Endothelial cell (in vitro differentiated cells): ENCODE results near the gene MED25. TPM values are rescaled to one million over a fixed set of nuclear protein-coding genes. Genes with fewer than 3 reads are reported as not detected.

Experiments used
- DNase-seq: peaks from one replicate; pipeline ENCODE4 v3.0.0; 2021; ENCODE audit warnings: low spot score
- H3K27ac Mint-ChIP-seq: one replicate; pipeline ENCODE4 v1.8.0; 2021; ENCODE audit warnings: mixed read lengths, inconsistent platforms; ENCODE audit not compliant: unreplicated experiment
- H3K27me3 Mint-ChIP-seq: one replicate; pipeline ENCODE4 v1.8.0; 2021; ENCODE audit warnings: mild to moderate bottlenecking, moderate library complexity, mixed read lengths, inconsistent platforms; ENCODE audit not compliant: unreplicated experiment
- H3K36me3 Mint-ChIP-seq: one replicate; pipeline ENCODE4 v1.8.0; 2021; ENCODE audit warnings: mild to moderate bottlenecking, low read depth, mixed read lengths, inconsistent platforms; ENCODE audit not compliant: unreplicated experiment
- H3K4me1 Mint-ChIP-seq: one replicate; pipeline ENCODE4 v1.8.0; 2021; ENCODE audit warnings: mild to moderate bottlenecking, mixed read lengths, inconsistent platforms; ENCODE audit not compliant: unreplicated experiment
- H3K4me3 Mint-ChIP-seq: one replicate; pipeline ENCODE4 v1.8.0; 2021; ENCODE audit warnings: mild to moderate bottlenecking, mixed read lengths, inconsistent platforms; ENCODE audit not compliant: unreplicated experiment
- H3K9me3 Mint-ChIP-seq: one replicate; pipeline ENCODE4 v1.8.0; 2021; ENCODE audit warnings: mixed read lengths, inconsistent platforms; ENCODE audit not compliant: unreplicated experiment
- total RNA-seq: library from RNA; stranded (reverse); fragmentation: NEBNext Ultra II Directional; extraction: Animal tissue kit (Norgen Biotek cat#: 25700); gene quantifications from one replicate; pipeline ENCODE4 v1.2.1, GENCODE V29; 2021; ENCODE audit not compliant: unreplicated experiment
- TF ChIP-seq, protein P1 (sequence below): fragments of 200-600 bp; sonication (generic); IDR thresholded peaks from one replicate; pipeline ENCODE4 v1.5.0; 2021; ENCODE audit warnings: antibody characterized with exemption; ENCODE audit not compliant: unreplicated experiment

The MED25 gene
- total RNA-seq, 1 donor from 2014 or later: 117 TPM

DNA sequence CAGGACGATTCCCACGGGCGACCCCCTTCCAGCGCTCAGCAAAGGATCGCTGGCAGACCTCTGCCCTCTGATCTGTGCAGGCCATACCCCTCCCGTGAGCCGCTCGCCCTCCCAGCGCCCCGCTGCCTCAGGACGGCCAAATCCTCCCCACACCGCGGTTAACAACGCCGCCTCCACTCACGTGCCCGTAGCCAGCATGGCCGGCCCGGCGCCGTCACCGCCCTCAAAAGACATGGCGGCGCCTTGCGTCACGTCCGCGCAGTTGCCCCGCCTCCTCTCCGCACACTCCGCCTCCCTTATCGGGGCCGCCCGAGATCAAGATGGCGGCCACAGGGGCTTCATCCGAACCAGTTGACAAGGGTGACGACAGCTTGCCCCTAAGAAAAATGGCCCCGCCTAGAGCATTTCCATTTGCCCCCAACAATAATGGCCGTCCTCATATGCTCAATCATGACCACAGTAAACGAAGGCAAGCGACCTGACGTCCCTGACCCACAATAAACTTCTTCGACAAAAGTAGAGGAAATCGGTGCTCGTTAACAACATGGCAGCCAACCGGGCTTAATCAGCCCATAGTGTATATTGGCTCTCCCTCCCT lies 58.4 kb downstream of the MED25 start:
- H3K9me3 Mint-ChIP-seq: no peaks in the 10 kb centered on the region
- peaks cover 26% of the 10 kb centered on the region for H3K27me3 Mint-ChIP-seq
- H3K36me3 Mint-ChIP-seq: peaks cover 16% of the 10 kb centered on the region
- no peak overlapping the region for H3K4me3 Mint-ChIP-seq
- peak; percentile 96 for DNase-seq
- no peak overlapping the region for H3K27ac Mint-ChIP-seq
- peaks cover 31% of the 10 kb centered on the region for H3K4me1 Mint-ChIP-seq
- TF ChIP-seq, protein P1, sequence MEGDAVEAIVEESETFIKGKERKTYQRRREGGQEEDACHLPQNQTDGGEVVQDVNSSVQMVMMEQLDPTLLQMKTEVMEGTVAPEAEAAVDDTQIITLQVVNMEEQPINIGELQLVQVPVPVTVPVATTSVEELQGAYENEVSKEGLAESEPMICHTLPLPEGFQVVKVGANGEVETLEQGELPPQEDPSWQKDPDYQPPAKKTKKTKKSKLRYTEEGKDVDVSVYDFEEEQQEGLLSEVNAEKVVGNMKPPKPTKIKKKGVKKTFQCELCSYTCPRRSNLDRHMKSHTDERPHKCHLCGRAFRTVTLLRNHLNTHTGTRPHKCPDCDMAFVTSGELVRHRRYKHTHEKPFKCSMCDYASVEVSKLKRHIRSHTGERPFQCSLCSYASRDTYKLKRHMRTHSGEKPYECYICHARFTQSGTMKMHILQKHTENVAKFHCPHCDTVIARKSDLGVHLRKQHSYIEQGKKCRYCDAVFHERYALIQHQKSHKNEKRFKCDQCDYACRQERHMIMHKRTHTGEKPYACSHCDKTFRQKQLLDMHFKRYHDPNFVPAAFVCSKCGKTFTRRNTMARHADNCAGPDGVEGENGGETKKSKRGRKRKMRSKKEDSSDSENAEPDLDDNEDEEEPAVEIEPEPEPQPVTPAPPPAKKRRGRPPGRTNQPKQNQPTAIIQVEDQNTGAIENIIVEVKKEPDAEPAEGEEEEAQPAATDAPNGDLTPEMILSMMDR: no peak

DNA sequence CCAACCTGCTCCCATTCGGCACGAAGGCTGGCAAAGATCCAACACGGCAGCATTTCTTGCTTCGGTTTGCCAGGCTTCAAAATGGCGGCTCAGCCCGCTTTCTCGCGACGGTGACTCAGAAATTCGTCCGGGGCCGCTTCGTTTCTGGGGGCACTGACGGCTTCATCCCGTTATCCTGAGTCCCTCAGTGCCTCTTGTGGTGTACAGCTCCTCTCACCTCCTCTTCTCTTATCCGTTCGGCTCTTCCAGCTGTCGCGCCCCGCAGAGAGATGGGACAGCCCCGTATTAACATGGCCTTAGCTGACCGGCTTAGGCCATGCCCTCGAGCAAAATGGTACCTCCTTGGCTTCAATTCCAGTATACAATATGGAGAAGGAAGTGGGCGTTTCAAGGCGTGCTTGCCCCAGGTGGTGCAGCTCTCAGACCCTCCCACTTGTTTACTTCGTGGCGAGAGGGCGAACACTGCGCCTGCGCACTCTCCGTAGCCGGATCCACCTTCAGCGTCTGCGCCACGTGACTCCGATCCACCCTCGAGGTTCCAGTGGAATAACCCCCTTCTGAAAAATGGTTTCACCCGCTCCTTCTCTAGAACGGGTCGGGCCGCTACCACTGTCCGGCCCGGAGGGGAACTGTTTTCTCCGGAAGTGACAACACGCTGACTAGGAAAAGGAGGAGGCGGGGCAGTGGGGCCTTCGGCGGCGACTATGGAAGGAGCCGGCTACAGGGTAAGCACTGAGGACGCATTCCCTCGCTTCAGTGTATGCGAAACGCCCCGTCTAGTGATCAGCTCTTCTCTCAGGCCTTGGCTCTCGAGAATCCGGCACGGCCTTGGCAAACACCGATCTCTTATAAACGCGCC lies 59.2 kb downstream of the MED25 start, which contains the start of the genes AKT1S1 and TBC1D17:
Gene AKT1S1, minus strand, starts transcription at position 336 of the 859 bp plus-strand sequence. CDS start 4,060 bp downstream, outside the sequence.
Gene TBC1D17, plus strand, starts transcription at position 683 of the 859 bp plus-strand sequence. Its CDS starts 22 bp downstream, at position 705.
- Mint-ChIP-seq H3K4me1 (peaks cover 26% of the 10 kb centered on the region), H3K27ac (peak within 1 kb of the TSS; percentile 61), H3K36me3 (peaks cover 16% of the 10 kb centered on the region), H3K4me3 (no peak within 1 kb of the TSS), H3K9me3 (no peaks in the 10 kb centered on the region), H3K27me3 (peaks cover 21% of the 10 kb centered on the region)
- DNase-seq: peak; percentile 96
- TF ChIP-seq, protein P1: no peak

DNA sequence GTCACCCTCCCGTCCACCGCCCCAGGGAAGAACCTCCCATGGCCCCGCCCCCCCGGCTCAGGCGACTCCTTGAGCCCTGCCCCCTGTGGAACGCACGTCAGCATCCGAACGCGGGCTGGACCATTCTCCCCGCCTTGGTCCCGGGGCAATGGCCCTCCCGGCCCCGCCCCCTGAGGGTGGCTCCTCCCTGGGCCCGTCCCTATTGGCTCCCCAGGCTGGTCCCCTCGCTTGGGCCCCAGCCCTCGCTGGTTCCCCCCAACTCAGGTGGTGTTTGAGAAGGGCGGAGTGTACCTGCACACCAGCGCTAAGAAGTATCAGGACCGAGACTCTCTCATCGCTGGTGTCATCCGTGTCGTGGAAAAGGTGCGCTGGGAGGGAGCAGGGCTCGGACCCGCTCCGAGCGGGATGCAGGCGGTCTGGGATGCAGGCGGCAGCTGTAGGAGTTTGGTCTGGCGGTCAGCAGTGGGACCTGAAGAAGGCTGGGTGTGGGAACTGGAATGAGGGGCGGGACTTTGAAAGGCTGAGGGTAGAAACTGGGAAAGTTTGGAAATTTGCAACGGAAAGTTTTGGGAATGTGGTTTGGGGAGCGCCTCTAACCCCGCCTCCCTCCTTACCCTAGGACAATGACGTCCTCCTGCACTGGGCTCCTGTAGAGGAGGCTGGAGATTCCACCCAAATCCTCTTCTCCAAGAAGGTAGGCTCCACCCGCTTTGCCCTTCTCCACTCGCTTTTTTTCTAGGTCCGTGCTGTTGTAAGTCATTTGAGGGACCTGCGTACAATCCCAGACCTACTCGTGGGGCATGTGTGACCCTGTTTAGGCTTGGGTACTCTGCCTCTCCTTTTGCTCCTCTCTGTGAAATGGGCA lies 60.0 kb downstream of the MED25 start:
- peak; percentile 97 for DNase-seq
- peak overlapping the region; percentile 61 for H3K27ac Mint-ChIP-seq
- peaks cover 20% of the 10 kb centered on the region for H3K36me3 Mint-ChIP-seq

DNA sequence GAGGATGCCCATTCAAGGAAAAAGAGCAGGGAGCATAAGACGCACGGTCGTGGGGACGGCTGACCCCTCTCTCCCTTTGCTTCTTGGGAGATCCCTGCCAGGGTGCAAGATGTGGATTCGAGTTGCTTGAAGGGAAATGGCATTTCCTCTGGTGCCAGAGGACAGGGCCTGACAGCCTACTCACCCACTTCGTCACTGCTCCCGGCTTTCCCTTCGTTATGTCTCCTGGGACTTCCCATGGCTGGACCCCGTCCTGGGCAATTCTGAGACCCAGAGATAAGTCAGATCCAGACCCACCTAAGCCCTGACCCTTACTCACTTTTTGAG lies 60.6 kb downstream of the MED25 start:
- peaks cover 23% of the 10 kb centered on the region for H3K27me3 Mint-ChIP-seq
- no peak for DNase-seq
- H3K4me3 Mint-ChIP-seq: no peak overlapping the region
- TF ChIP-seq, protein P1: no peak
- peak overlapping the region; percentile 61 for H3K27ac Mint-ChIP-seq
- peaks cover 25% of the 10 kb centered on the region for H3K36me3 Mint-ChIP-seq
- H3K4me1 Mint-ChIP-seq: peaks cover 25% of the 10 kb centered on the region
- no peaks in the 10 kb centered on the region for H3K9me3 Mint-ChIP-seq

More for the DNA sequence above, 60.0 kb downstream of the MED25 start:
- no peak overlapping the region for H3K4me3 Mint-ChIP-seq
- H3K4me1 Mint-ChIP-seq: peaks cover 25% of the 10 kb centered on the region
- H3K27me3 Mint-ChIP-seq: peaks cover 21% of the 10 kb centered on the region
- TF ChIP-seq, protein P1: no peak
- H3K9me3 Mint-ChIP-seq: no peaks in the 10 kb centered on the region
